NCI-H2196 treated with DMSO at 0.1 percent for 48 hours (cell line): ENCODE results near the gene EPB41L5.
"Not testable (repeated sequence)": the region's sequence is repeated elsewhere in the genome, so short reads cannot be mapped to it uniquely, and the experiment has no call there.

Experiments used
- DNase-seq: peaks from one replicate; lab custom pipeline; 2025; ENCODE audit not compliant: unreplicated experiment; lab: John Stamatoyannopoulos, UW

Gene EPB41L5

GRCh38 chr2:120140866-120141265 lies 128.0 kb downstream of the EPB41L5 start:
- no peak for DNase-seq

GRCh38 chr2:120141300-120142069 lies 128.6 kb downstream of the EPB41L5 start:
- DNase-seq, result no peak

DNA sequence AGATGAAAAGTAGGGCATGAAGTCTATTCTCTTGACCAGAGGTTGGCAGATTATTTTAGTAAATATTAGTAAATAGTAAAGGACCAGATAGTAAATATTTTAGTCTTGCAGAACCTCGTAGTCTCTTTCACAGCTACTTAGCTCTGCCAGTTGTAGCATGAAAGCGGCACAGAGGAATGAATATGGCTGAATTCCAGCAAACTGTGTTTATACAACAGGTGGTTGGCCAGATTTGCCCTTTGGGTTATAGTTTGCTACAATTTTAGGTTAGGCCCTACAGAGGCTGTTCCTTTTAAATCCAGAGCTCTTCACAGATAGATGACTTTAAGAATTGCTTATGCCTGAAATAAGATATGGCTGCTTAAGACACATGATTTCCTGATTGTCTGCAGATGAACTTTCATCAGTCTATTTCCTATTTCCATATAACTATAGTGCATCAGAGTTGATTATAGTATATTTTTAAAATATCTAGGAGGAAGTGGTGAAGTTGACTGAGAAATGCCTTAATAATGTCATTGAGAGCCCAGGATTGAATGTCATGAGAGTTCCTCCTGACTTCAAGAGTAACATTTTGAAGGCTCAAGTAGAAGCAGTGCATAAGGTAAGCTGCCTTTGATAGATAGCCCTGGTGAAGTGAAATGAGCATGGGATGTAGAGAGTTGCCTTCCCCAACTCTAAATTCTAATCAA lies 129.8 kb downstream of the EPB41L5 start:
- DNase-seq, result no peak

DNA sequence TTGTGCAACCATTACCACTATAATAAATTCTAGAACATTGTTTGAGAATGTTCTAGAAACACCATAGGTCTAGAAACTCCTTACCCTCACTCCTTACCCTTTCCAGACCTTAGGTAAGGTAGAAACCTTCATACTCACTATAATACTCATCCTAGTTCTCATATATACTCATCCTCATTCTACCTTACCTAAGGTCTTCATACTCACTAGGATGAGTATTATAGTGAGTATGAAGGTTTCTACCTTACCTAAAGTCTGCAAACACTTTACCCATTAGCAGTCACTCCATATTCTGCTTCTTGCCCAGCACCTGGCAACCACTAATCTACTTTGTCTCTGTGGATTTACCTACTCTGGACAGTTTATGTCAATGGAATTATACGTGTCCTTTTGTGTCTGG lies 135.4 kb downstream of the EPB41L5 start:
- no peak for DNase-seq

- no peak for DNase-seq
Observed at GRCh38 chr2:120148669-120149068, 135.8 kb downstream of the EPB41L5 start.

DNA sequence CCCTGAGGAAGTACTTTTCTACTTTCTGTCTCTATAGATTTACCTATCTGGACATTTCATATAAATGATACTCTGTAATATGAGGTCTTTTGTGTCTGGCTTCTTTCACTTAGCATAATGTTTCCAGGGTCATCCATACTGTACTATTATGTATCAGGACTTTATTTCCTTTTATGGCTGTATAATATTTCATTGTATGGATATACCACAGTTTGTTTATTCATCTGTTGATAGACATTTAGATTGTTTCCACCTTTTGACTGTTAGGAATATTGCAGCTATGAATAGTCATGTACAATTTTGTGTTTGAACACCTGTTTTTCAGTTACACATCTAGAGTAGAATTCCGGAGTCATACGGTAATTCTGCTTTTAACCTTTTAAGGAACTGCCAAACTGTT lies 136.5 kb downstream of the EPB41L5 start:
- no peak for DNase-seq

- no peak for DNase-seq
Observed at GRCh38 chr2:120150040-120150482, 137.2 kb downstream of the EPB41L5 start.

DNA sequence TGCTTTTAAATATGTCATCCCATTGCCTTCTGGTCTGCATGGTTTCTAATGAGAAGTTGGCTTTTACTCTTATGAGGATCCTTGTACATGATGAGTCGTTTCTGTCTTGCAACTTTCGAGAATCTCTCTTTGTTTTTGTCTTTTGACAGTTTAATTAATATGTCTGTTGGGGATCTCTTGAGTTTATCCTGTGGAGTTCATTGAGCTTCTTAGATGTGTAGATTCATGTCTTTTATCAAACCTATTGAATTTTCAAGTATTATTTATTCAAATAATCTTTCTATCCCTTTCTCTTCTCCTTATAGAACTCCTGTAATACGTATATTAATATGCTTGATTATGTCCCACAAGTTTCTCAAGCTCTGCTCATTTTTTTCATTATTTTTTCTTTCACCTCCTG lies 142.4 kb downstream of the EPB41L5 start:
- no peak for DNase-seq

DNA sequence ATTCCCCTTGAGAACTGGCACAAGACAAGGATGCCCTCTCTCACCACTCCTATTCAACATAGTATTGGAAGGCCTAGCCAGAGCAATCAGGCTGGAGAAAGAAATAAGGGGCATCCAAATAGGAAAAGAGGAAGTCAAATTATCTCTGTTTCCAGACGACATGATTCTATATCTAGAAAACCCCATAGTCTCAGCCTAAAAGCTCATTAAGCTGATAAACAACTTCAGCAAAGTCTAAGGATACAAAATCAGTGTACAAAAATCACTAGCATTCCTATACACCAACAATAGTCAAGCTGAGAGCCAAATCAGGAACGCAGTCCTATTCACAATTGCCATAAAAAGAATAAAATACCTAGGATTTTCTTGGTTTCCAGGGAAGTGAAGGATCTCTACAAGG lies 145.8 kb downstream of the EPB41L5 start:
- not testable (repeated sequence) for DNase-seq

DNA sequence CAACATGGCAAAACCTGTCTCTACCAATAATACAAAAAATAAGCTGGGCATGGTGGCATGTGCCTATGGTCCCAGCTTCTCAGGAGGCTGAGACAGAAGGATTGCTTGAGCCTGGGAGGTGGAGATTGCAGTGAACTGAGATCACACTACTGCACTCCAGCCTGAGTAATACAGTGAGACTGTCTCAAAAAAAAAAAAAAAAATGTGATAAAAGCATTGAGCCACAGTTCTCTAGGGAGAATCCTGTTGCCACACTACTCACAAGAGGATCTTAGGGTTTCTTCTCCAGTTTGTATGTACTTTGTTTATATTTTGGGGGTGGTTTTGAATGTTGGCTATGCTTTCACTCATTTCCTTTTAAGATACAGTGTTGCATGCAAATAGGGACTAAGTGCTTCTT lies 148.3 kb downstream of the EPB41L5 start:
- DNase-seq, result no peak

DNA sequence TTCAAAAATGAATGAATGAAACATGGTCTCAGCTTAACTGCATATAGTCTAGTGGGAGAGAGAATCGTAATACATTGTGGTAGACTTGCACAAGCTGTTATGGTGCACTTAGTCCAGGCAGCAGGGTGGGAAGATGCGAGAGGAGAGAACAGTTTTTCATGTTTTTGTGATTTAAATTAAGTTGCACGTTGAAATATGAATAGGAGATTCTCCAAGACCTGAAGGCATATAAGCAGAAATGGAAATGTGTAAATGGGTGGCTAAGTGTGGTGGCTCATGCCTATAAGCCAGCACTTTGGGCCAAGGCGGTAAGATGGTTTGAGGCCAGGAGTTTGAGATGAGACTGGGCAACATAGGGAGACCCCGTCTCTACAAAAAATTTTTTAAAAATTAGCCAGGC lies 149.8 kb downstream of the EPB41L5 start:
- no peak for DNase-seq

DNA sequence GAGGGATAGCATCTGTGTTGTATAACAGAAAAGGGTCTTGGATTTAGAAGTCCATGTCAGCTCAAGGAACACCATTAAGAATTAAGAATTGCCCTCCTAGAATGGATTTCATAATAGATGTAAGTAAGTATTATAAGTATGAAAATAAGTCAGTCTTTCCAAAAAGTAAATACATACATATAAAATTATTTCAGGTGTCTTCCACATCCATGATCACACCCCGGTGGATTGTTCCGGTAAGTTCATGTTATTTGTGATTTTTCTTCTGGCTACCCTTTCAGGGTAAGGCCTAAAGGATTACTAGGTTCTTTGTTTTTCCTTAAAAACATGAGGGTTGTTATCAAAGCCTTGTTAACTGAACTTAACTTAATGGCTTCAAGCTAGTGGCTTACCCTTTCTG lies 154.4 kb downstream of the EPB41L5 start:
- DNase-seq, result no peak

GRCh38 chr2:120169020-120169419 lies 156.1 kb downstream of the EPB41L5 start:
- DNase-seq, result no peak

GRCh38 chr2:120174963-120175581 lies 162.2 kb downstream of the EPB41L5 start:
- peak; percentile 33 for DNase-seq

DNA sequence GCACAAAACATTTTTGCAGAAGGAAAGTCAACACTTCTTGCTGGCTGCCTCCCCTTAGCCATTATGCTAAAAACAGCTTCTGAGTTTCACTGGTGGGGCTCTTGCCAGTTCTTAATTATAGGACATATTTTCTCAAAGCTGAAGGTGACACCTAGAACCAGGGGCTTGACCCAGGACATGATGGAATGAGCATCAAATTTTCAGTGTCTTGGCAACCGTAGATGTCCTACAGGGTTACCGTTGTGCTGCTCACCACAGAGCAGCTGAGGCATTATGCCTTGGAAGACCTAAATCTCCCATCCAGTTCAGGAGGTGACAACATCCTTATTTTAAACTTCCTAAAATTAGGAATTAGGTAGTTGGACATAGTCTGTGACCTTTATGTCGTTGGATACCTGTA lies 163.6 kb downstream of the EPB41L5 start:
- DNase-seq, result no peak

GRCh38 chr2:120177001-120177621 lies 164.2 kb downstream of the EPB41L5 start:
- DNase-seq, result no peak

DNA sequence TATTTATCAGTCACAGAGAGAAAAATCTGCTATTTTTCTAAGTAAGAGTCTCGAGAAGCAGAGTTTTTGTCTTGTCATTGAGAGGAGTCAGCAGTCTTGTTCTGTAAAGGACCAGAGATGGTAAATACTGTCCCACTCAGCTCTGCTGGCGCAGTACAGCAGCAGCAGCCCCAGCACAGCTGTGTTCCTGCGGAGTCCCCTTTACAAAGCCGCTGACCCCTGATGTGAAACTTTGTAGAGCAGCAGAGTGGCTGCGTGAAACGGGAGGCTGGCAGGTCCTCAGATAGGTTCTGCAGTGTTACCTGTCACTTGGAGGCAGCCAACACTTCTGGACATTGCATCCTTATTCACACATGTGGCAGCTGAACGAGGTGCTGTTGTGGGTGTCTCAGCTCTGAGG lies 165.1 kb downstream of the EPB41L5 start:
- DNase-seq, result no peak

GRCh38 chr2:120179396-120179795 lies 166.5 kb downstream of the EPB41L5 start:
- DNase-seq, result no peak

GRCh38 chr2:120180066-120180465 lies 167.2 kb downstream of the EPB41L5 start:
- DNase-seq, result no peak

GRCh38 chr2:120182019-120182560 lies 169.2 kb downstream of the EPB41L5 start:
- no peak for DNase-seq

- DNase-seq, result no peak
Observed at GRCh38 chr2:120189189-120189588, 176.3 kb downstream of the EPB41L5 start.
